ENCODE measurements around the gene COL10A1.

The COL10A1 gene

DNA sequence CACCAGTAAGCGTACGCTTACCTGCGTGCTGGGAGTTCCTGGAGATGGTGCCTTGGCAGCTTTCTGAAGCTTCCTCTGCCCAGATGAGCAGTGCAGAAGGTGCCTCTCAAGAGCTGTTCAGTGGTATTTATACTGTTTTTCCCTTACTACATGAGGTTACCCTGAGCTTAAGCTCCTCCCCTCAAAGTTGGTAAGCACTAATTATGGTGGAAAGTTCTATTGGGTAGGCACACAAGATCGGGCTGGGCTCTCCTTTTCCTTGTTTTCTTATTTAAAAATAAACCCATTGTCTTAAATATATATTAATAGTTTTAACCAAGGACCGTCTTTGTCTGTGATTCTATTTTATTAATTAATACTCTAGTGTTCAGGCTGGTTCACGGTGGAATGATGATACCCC, at the start of gene COL10A1:
TSS of gene COL10A1 (minus strand) at position 101 of the 400 bp plus-strand sequence. CDS start 640 bp downstream, outside the sequence.
- DNase-seq, result no peak

DNA sequence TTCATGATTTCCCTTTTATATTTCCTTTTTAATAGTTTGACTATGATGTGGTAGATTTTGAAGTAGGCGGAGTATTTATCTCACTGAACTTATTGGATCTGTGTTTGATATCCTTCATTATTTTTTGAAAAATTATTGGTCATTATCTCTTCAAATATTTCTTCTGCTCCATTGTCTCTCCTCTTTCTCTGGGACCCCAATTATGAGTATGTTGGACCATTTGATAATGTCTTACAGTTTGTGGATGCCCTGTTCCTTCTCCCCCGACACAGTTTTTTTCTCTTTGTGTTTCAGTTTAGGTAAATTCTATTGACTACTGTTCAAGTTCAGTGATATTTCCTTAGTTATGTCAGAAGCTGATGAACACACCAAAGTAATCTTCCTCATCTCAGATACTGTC, 49.4 kb upstream of the COL10A1 start:
- no peak for DNase-seq

DNA sequence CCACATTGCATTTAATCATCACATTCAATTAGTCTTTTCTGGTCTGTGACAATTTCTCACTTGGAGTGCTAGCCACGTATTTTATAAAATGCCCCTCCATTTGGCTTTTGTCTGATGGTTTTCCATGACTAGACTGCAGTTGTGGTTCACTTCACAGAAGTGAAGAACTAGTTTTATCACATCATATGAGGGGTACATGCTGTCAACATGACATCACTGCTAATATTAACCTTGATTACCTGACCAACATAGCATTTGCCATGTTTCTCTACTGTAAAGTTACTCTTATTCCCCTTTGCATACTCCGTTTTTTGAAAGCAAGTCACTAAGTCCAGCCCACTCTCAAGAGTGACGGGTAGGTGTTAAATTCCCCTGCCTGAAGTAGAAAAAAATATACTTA, 48.0 kb upstream of the COL10A1 start:
- DNase-seq, result no peak

DNA sequence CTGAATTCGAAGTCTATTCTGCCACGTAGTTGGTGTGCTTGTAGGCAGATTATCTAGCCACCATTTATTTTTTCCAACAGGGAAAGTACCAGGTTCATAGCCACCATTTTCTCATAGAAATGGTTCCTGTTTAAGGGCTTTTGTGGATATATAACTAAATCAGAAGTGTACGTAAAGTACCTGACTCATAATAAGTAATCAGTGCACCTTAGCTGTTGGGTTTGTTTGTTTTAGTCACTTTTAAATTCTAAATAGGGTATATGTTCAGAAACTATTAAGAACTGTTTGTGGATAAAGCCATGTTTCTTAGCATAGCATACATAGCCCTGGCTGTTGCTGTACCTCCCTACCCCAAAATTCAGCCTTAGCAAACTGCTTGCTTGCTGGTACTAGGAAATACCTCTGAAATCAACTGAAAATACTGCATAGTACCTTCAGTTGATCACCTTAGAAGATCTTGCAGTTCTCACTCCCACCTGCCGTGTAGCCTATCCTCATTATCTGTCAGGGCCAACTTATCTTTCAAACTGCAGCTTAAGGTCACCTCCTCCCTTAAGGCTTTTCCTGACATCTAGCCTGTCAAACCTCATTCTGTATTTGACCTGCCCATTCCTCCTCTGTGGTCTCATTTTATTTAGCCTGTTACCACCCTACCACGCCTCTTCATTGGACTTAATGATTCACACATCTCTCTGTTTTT, 44.6 kb upstream of the COL10A1 start:
- no peak for DNase-seq

DNA sequence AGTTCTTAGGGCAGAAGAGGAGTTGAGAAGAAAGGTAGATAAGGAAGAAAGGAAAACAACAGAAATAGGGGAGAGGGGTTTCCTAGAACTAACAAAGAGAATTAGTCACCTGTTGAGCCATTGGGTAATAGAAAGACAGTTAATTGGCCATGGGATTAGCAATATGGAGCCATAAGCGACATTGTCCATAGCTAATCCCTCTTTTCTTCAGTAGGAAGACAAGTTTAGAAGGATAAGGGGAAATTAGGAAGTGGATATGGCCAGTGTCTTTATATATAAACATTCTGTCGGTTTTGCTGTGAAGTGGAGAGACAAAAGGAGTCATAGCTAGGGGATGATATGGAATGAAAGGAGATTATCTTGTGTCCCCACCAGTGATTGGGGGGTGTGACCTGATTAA, 43.9 kb upstream of the COL10A1 start:
- no peak for DNase-seq

DNA sequence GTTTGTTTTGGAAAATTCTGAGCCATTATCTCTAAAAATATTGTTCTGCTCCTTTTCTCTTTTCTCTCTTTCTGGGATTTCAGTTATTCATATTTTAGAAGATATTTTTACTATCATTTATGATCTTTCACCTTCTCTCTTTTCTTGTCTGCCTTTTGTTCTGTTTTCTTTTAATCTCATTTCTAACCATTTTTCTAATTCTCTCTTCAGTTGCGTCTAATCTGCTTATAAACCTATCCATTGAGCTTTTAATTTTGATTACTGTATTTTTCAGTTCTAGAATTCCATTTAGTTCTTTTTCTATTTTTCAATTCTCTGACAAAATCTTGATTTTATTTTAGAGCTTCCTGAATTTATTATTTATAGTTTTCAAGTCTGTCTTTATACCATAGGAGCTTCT, 42.2 kb upstream of the COL10A1 start:
- no peak for DNase-seq

DNA sequence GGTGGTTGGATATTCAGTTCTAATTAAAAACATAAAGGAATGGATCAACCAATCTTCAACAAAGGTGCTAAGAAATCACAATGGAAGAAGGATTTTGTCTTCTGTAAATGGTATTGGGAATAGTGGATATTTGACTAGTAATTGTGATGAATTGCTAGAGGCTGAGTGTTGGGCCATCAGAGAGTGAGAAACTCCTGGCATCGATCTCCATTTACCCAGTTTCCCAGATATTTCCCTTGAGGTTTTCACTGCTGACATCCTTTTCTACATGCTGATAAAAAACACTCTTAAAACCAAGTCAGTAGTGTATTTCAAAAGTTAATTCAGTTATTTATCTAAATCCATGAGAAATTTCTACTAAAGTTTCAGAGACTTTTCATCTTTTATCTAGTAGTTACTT, 40.4 kb upstream of the COL10A1 start:
- no peak for DNase-seq

DNA sequence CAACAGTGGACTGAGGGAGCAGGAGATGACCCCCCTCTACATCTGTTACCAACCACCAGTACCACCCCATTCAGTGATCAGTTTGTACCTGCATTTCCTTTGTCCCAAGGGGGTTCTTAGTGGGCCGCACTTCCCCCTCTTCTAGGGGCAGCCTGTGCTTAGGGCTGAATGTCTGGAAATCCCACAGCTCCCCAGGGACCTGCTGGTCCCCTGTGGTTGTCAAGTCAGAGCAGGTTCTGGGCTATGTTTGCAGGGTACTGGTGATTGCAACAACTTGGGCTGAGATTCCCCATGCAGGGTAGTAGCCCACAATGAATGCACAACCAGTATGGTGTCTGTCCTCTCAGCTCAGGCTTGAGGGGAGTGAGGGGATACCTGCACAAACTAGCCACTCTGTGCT, 39.7 kb upstream of the COL10A1 start:
- no peak for DNase-seq

DNA sequence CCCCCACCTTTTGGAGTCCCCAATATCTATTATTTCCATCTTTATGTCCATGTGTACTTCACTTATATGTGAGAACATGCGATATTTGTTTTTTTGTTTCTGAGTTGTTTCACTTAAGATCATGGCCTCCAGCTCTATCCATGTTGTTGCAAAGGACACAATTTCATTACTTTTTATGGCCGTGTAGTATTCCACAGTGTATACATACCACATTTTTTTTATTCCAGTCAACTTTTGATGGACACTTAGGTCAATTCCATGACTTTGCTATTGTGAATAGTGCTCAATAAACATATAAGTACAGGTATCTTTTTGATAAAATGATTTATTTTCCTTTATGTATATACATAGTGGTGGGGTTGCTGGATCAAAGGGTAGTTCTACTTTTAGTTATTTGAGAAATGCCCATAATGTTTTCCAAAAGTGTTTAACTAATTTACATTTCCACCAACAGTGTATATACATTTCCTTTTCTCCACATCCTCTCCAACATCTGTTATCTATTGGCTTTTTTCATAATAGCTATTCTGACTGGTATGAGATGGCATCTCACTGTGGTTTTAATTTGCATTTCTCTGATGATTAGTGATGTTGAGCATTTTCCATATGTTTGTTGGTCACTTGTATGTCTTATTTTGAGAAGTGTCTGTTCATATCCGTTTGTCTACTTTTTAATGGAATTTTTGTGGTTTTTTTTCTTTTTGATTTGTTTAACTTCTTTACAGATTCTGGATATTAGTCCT, 34.0 kb upstream of the COL10A1 start:
- DNase-seq, result no peak

DNA sequence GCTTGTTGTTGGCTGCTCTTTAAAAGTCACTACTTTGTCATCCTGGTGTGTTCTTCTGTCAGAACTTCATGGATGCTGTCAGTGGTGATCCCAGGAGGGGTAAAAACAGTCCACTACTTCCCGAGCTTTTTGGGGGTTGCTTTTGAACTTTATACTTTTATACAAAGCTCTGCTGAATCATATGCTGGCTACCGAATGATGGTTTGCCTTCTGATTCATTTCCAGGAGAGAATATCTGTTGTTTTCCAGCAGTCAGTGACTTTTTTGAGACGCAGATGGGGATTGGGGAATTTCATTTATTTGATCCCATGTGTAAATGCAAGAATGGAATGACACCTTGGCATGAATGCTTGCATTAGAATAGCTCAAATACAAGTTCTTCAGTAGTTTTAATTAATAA, 32.7 kb upstream of the COL10A1 start:
- DNase-seq, result no peak

DNA sequence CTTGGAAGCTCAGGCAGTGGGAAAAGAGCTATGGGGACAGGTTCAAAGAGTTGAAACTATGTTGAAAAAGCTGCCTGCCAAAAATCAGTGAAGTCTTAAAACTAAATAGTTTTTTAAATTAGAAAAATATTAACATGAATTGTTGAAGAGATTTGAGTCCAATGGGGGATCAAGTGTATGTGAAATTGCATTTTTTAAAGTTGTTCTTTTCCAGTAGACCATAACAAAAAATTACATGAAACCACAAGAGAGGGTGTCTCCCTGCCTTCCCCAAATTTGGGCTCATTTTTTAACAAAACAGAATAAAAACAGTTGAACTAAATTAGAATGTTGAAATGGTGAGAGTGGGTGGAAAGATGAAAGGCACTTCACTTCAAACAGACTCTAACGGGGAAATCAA, 31.5 kb upstream of the COL10A1 start:
- no peak for DNase-seq

DNA sequence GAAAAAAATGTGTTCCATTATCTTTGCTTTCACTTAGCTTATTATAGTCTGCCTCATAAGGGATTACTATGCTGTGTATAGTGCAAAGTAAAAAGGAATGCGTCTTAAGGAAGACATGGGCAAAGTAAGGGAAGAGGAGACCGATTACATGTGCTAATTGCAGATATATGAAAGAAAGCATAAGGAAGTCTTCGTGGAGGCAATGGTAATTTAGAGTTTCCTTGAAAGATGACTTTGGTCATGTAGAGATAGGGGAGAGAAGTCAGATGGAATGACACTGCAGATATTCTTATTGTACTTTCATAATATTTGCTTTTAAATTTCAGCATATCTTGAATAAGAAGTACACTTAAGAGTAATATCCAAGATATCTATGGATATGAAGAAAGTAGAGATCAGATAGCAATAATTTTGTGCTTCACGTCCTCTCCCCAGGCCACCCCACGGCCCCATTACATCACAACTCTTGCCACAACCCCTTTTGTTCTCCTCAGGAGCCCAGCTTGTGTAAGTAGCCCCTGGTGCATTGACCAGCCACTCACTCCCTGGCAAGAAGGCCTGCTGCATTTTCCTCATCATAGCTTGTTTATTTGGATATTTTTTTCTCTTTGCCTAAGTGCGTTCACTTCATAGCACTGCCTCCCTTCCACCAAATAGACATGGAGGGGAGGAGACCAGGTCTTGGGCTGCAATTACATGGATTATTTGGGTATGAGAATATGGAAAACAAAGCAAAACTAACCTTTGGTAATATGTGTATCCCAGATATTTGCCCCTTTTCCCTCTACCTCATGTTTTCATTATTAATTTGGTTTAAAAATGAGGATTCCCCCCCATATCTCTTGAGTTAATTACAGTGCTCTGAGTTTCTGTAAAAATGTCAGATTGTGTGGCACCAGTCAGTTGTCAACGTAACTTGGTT, 30.7 kb upstream of the COL10A1 start:
- DNase-seq, result no peak

DNA sequence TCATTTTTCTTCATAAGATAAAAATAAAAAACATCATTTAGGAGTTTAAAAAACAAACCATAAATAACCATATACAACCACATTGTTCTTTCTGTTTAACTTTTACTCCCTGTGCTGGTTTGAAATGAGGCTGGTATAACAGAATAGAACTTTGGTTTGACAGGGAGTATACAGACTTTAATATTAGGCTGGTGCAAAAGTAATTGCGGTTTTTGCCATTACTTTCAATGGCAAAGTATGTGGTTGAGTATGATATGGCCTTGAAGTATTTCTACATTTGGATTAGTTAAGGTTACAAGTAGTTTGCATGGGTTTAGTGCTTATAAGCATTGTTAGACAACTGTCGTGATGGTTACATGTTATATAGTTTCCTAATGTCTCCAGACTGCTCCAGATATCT, 29.0 kb upstream of the COL10A1 start:
- no peak for DNase-seq

DNA sequence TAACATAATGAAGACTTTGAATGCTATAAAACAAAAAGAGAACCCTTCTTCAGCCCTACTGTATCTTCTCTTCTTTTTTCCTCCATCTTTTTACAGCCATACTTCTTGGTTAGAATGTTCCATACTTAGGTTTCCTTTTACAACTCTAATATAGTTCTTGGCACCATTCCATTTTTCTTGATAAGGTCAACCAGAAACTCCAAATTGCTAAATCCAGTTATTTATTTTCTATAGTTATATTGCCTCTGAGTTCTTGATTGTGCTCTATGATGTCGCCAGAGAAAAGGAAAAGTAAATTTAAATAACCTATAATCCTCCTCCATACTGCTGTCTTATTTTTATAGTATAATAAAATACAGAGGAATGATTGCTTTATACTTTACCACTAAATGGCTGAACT, 26.7 kb upstream of the COL10A1 start:
- DNase-seq, result no peak

DNA sequence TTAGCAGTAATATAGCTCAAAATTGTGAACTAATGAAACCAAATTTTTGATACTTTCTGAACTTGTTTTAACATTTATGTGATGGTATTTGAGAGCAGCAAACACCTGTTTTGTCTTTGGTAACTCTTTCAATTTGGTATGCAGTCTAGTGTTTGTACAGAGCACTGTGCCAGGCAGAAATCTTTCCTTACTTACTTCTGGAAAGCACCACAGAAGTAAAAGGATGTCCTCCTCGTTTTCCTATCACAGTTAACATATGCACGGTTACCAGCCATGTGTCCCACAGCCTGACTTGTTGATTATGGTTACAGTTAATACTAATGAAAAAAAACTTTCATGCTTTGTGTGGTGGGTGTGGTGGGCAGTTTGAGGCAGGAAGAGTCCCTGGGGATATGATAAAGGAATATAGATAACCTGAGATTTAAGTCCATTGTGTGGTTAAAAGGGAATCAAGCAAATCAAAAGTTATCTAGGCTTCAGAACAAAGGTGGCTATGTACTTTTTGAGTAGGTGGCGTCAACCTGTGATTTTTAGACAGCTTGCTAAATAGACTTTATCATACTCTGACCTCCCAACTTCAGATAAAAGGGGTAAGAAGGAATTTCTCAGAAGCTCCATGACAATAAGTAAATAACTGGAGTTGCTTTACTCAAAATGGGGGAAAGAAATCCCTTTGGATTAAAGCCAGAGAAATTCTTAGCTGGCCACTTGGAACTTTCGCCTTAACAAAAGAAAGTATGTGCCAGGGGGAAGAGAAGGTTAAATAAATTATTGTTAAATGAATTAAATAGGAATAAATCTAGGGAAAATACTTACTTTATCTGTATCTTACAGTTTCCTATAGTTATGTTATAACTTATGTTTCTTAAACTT, 20.1 kb upstream of the COL10A1 start:
- DNase-seq, result no peak

DNA sequence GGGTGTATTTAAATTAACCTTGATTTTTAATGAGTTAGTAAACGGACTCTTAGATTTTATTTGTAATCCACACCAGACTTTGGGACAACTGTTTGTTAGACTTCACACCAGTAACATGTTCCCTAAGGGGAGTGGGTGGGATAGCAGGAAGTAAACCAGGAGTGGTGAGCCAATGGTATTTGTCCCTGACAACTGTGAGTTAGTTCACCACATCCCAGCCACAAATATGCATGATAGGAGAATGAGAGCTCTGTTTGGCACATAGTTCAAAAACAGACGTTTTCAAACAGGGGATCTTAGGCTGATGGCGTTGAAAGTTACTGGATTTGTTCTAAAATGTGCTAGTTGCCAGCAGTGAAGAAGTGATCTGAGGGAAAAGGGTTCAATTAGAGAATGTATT, 18.7 kb upstream of the COL10A1 start:
- DNase-seq, result no peak

DNA sequence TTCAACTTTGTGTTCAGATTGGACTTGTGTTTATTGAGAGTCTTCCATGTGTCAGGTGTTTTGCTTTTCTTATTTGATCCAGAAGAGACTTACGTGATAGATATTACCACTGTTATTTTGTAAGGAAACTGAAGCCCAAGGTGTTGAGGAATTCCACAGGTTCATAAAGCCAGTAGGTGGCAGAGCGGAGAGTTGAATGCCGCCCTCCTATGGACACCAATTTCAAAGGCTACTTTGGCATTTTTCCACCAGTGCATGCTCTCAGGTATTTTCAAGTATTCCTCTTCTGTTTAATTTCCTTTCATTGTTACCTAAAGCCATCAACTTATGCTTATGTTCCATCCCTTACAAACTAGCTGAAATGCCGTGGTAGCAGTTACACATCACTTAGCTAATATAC, 14.0 kb upstream of the COL10A1 start:
- no peak for DNase-seq

DNA sequence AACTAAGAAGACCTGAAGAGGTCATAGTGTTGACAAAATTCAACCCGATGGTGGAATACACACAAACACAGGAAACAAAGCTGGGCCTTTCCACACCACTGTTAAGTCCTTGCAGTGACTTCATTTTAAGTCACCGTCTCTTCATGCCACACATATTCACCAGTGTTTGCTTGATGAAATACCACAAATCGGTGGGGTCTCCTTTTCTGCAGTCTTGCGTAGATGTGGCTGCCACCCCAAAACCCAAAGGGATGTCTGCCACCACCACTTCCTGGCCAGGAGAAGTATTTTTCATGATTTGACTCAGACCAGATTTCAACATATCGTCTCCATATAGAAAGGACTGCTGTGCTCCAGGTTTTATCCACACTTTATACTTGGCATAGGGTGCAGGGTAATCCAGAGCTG, 11.0 kb upstream of the COL10A1 start:
- DNase-seq, result no peak

DNA sequence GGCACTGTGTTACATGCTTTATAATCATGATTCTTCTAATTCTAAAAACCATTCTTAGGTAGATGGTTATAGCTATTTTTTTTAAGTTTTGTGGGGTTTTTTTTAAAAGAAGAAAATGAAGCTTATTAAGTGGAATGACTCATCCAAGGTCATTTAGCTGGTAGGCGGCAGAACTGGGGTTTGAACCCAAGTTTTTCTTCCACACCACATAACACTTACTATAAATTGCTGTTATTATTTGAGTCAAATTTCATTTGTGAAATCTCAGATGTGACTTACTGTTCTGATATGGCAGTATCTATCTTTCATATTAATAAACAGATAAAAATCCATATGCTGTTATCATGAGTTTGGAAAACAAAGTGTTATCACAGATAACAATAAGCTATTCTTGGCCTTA, 10.4 kb upstream of the COL10A1 start:
- DNase-seq, result no peak

DNA sequence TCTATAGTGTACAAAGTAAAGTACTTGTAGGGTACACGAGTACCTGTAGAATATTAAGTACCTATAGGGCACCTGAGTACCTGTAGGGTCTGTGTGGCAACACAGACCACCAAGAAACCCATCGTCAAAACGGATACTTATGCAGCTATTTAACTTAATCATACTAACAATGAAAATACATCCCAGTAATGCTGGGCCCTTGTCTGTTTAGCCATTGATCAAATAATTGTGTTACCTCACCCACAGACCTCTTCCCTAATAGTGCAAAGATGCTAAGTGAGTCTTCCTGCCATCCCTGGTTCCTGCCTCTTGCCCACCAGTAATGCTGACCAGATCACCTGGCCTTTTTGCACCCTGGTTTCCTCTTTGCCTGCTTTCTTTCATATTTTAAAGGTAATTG, 7.5 kb upstream of the COL10A1 start:
- no peak for DNase-seq

DNA sequence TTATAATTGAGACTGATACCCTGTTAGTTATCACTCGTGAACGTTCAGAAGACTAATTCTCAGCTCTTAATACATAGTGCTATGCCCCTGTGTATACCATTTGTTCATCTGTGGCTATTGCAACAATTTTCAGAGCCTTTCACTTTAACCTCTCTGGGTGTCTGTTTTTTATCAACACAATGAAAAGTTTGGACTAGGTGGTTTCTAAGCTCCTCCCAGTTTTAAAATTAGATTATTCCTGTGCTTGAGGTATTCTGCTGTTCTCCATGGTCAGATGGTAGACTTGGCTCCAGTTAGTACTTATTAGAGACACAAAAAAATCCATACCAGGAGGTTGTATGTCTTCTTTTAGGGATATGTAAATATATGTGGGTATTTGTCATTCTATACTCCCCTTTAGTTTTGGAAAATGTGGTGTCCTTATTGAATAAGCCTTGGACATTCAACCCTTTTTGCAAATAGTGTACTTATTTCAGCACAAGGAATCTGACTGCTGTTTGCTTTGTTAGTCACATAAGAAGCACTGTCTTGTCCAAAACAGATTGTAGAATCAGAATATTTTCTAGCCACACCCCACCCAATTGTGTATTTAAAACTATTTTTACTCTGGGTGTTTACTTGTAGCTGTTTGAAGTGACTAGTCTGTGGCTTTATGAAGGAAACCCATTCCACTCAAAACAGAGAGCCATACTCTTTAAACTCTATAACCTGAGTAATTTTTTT, 2.0 kb upstream of the COL10A1 start:
- DNase-seq, result no peak

DNA sequence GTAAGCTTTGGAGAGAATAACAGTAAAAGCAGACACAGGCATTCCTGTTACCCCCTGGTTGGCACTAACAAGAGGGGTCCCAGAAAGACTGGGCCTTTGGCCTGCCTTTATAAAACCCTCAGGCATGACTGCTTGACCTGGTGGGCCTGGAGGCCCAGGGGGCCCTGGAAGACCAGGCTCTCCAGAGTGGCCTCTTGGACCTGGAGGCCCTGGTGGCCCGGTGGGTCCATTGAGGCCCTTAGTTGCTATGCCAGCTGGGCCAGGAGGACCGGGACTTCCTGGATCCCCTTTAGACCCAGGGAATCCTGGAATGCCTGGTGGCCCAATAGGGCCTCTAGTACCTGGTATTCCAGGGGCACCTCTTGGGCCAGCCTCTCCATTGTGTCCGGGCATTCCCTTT, 5.5 kb downstream of the COL10A1 start:
- DNase-seq, result no peak
